DMS79 (cell line): ENCODE measurements around the gene ERN1.

ENCODE experiments used
- DNase-seq: peaks from one replicate; lab custom pipeline; 2025; lab: John Stamatoyannopoulos, UW

ERN1 gene

GRCh38 chr17:64084086-64084939 is 45.6 kb downstream of the ERN1 start:
- no peak for DNase-seq

GRCh38 chr17:64083563-64084085 is 46.3 kb downstream of the ERN1 start:
- DNase-seq: no peak

- DNase-seq: no peak
Observed at GRCh38 chr17:64083093-64083492, 46.9 kb downstream of the ERN1 start.

GRCh38 chr17:64081802-64082799 is 47.8 kb downstream of the ERN1 start:
- DNase-seq: no peak

GRCh38 chr17:64080174-64080618 is 49.7 kb downstream of the ERN1 start:
- no peak for DNase-seq

GRCh38 chr17:64077379-64077778 is 52.6 kb downstream of the ERN1 start:
- DNase-seq: no peak

GRCh38 chr17:64075913-64076312 is 54.0 kb downstream of the ERN1 start:
- DNase-seq: no peak

- no peak for DNase-seq
Observed at GRCh38 chr17:64074704-64075426, 55.1 kb downstream of the ERN1 start.

GRCh38 chr17:64073771-64074703 is 55.9 kb downstream of the ERN1 start:
- DNase-seq: no peak

- DNase-seq: no peak
Observed at GRCh38 chr17:64071111-64071510, 58.8 kb downstream of the ERN1 start.

- DNase-seq: no peak
Observed at GRCh38 chr17:64070213-64070612, 59.7 kb downstream of the ERN1 start.

GRCh38 chr17:64069143-64069542 is 60.8 kb downstream of the ERN1 start:
- DNase-seq: no peak

GRCh38 chr17:64067657-64068056 is 62.3 kb downstream of the ERN1 start:
- DNase-seq: no peak

- DNase-seq: no peak
Observed at GRCh38 chr17:64066716-64067115, 63.2 kb downstream of the ERN1 start.

- DNase-seq: no peak
Observed at GRCh38 chr17:64065161-64065560, 64.8 kb downstream of the ERN1 start.

- no peak for DNase-seq
Observed at GRCh38 chr17:64064331-64064730, 65.6 kb downstream of the ERN1 start.

- no peak for DNase-seq
Observed at GRCh38 chr17:64063766-64064224, 66.1 kb downstream of the ERN1 start.

GRCh38 chr17:64063088-64063487 is 66.9 kb downstream of the ERN1 start:
- no peak for DNase-seq

GRCh38 chr17:64061178-64061898 is 68.6 kb downstream of the ERN1 start:
- no peak for DNase-seq

- no peak for DNase-seq
Observed at GRCh38 chr17:64060331-64060730, 69.6 kb downstream of the ERN1 start.
